Mesothelial cell of epicardium (in vitro differentiated cells): ENCODE data around the gene TSPAN32. TPM values are rescaled to one million over a fixed set of nuclear protein-coding genes. Genes with fewer than 3 reads are reported as not detected.

Experiments used
- DNase-seq, 2 experiments: peaks; one replicate each; pipeline ENCODE4 v3.0.0; 2021; ENCODE audit warnings: low spot score in 2 of 2; ENCODE audit not compliant: unreplicated experiment in 2 of 2
- H3K27ac Mint-ChIP-seq: 2 replicates; pipeline ENCODE4 v1.8.0; 2021; ENCODE audit warnings: mixed read lengths
- H3K27me3 Mint-ChIP-seq: 2 replicates; pipeline ENCODE4 v1.8.0; 2021; ENCODE audit warnings: low read depth, mixed read lengths
- H3K36me3 Mint-ChIP-seq: 2 replicates; pipeline ENCODE4 v1.8.0; 2021; ENCODE audit warnings: mixed read lengths
- H3K4me1 Mint-ChIP-seq: 2 replicates; pipeline ENCODE4 v1.8.0; 2021; ENCODE audit warnings: mixed read lengths
- H3K4me3 Mint-ChIP-seq: 2 replicates; pipeline ENCODE4 v1.8.0; 2021; ENCODE audit warnings: mild to moderate bottlenecking, moderate library complexity, mixed read lengths
- H3K9me3 Mint-ChIP-seq: 2 replicates; pipeline ENCODE4 v1.8.0; 2021; ENCODE audit warnings: mixed read lengths
- total RNA-seq: library from RNA; stranded (reverse); gene quantifications from 3 replicates; pipeline ENCODE4 v1.2.1, GENCODE V29; 2021
- TF ChIP-seq, protein P1 (sequence below): fragments of 200-600 bp; sonication (generic); IDR thresholded peaks from one replicate; pipeline ENCODE4 v1.5.0; 2021; ENCODE audit warnings: antibody characterized with exemption; ENCODE audit not compliant: unreplicated experiment

TSPAN32 gene
- total RNA-seq, 1 donor from 2014 or later = 0.94 TPM

DNA sequence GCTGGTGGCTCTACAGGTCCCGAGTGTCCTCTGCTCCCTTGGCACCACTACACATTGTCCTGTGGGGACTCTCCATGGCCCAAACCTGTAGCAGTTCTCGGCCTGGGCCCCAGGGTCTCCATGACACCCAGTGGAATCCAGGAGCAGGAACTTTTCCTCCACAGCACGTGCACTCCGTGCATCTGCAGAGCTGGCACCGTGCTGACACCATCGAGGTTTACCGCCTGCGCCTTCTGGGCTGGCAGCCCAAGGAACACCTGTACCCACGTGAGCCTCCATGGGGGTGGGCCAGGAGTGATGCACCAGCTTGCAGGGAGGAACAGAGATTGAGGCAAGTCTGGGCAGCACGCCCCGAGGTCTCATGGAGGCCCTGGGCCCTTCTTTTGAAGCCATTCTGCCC lies 25.2 kb downstream of the TSPAN32 start:
- Mint-ChIP-seq H3K36me3 (peaks cover 13% of the 10 kb centered on the region), H3K4me3 (no peak overlapping the region), H3K4me1 (no peaks in the 10 kb centered on the region), H3K27me3 (peaks cover 7% of the 10 kb centered on the region), H3K9me3 (peaks cover 31% of the 10 kb centered on the region), H3K27ac (no peak overlapping the region)
- no peak for DNase-seq
- TF ChIP-seq, protein P1, sequence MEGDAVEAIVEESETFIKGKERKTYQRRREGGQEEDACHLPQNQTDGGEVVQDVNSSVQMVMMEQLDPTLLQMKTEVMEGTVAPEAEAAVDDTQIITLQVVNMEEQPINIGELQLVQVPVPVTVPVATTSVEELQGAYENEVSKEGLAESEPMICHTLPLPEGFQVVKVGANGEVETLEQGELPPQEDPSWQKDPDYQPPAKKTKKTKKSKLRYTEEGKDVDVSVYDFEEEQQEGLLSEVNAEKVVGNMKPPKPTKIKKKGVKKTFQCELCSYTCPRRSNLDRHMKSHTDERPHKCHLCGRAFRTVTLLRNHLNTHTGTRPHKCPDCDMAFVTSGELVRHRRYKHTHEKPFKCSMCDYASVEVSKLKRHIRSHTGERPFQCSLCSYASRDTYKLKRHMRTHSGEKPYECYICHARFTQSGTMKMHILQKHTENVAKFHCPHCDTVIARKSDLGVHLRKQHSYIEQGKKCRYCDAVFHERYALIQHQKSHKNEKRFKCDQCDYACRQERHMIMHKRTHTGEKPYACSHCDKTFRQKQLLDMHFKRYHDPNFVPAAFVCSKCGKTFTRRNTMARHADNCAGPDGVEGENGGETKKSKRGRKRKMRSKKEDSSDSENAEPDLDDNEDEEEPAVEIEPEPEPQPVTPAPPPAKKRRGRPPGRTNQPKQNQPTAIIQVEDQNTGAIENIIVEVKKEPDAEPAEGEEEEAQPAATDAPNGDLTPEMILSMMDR = no peak

GRCh38 chr11:2328021-2328420 lies 26.2 kb downstream of the TSPAN32 start:
- H3K36me3 Mint-ChIP-seq = peaks cover 13% of the 10 kb centered on the region
- peaks cover 3% of the 10 kb centered on the region for H3K27me3 Mint-ChIP-seq
- H3K4me1 Mint-ChIP-seq = no peaks in the 10 kb centered on the region
- DNase-seq = no peak
- H3K27ac Mint-ChIP-seq = no peak overlapping the region
- TF ChIP-seq, protein P1 = no peak
- peaks cover 21% of the 10 kb centered on the region for H3K9me3 Mint-ChIP-seq
- H3K4me3 Mint-ChIP-seq = no peak overlapping the region

DNA sequence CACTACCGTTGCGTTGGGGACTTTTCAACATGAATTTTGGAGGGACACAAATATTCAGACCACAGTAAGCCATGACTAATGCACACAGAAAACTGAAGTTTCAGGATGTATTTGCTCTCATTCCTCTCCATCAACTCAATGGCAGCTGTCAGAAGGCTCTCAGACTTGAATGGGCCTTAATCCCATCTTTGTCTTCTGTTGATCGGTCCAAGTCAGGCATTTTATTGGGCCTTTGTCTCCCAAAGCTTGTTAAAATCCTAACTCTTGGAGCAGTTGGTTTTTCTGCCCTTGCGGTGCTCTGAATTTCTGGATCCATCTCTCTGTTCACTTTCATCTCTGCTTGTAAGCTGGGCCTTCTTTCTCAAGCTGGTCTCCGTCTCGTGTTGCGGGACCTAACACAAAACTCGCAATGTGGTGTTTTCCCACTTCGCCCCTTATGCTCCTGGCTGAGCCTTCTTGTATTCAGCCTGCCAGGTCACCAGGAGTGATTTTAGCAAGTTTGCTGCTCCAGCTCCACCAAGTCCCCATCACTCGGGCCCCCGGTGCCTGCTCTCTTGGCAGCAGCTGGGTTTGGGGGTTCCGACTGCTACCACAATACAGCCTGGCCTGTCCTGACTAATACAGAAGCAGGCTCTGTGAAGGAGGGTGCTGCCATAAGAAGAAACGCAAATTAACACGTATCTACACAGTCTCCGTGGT lies 27.0 kb downstream of the TSPAN32 start:
- Mint-ChIP-seq H3K9me3 (peaks cover 15% of the 10 kb centered on the region), H3K4me3 (no peak overlapping the region), H3K4me1 (no peaks in the 10 kb centered on the region), H3K27ac (no peak overlapping the region), H3K36me3 (peaks cover 13% of the 10 kb centered on the region), H3K27me3 (no peaks in the 10 kb centered on the region)
- TF ChIP-seq, protein P1 = no peak
- DNase-seq = no peak

- Mint-ChIP-seq H3K36me3 (peaks cover 13% of the 10 kb centered on the region), H3K4me1 (no peaks in the 10 kb centered on the region), H3K27ac (no peak overlapping the region), H3K9me3 (peaks cover 15% of the 10 kb centered on the region), H3K4me3 (no peak overlapping the region), H3K27me3 (no peaks in the 10 kb centered on the region)
- TF ChIP-seq, protein P1 = no peak
- no peak for DNase-seq
These were observed 27.7 kb downstream of the TSPAN32 start for GRCh38 chr11:2329551-2329950.

GRCh38 chr11:2330696-2331095 lies 28.9 kb downstream of the TSPAN32 start:
- DNase-seq = no peak
- Mint-ChIP-seq H3K4me3 (no peak overlapping the region), H3K27me3 (peaks cover 5% of the 10 kb centered on the region), H3K36me3 (peaks cover 13% of the 10 kb centered on the region), H3K9me3 (peaks cover 15% of the 10 kb centered on the region), H3K27ac (no peak overlapping the region), H3K4me1 (no peaks in the 10 kb centered on the region)
- TF ChIP-seq, protein P1 = no peak
